H54 (cell line): ENCODE measurements around the gene NPM1.

ENCODE experiments used
- DNase-seq: peaks from one replicate; pipeline ENCODE4 v3.0.0; 2011; ENCODE audit warnings: low spot score, mixed read lengths; ENCODE audit not compliant: insufficient read length
- FAIRE-seq: peaks from 3 replicates; lab custom pipeline; 2011; peaks lifted over from hg19 to GRCh38; lab: Jason Lieb, UNC
- POLR2A ChIP-seq: IDR thresholded peaks from 2 replicates; pipeline ENCODE4 v1.6.1; 2011; ENCODE audit warnings: low read depth, mild to moderate bottlenecking, low read length

Gene NPM1

GRCh38 chr5:171422495-171422894, 34.8 kb downstream of the NPM1 start:
- DNase-seq (no peak), FAIRE-seq (no peak)
- no peak for TF ChIP-seq POLR2A

GRCh38 chr5:171422902-171423663, 35.4 kb downstream of the NPM1 start:
- FAIRE-seq (no peak), DNase-seq (no peak)
- no peak for TF ChIP-seq POLR2A

GRCh38 chr5:171424726-171425125, 37.1 kb downstream of the NPM1 start:
- DNase-seq (no peak), FAIRE-seq (no peak)
- no peak for TF ChIP-seq POLR2A

GRCh38 chr5:171425596-171426244, 38.1 kb downstream of the NPM1 start:
- TF ChIP-seq POLR2A: no peak

GRCh38 chr5:171426266-171426665, 38.6 kb downstream of the NPM1 start:
- FAIRE-seq: no peak
- no peak for TF ChIP-seq POLR2A
- DNase-seq: no peak

More at GRCh38 chr5:171425596-171426244, 38.1 kb downstream of the NPM1 start:
- FAIRE-seq (no peak), DNase-seq (no peak)

- DNase-seq: no peak
- no peak for FAIRE-seq
- no peak for TF ChIP-seq POLR2A
Measured at GRCh38 chr5:171426680-171427079, 39.0 kb downstream of the NPM1 start.

GRCh38 chr5:171427318-171428167, 39.9 kb downstream of the NPM1 start:
- TF ChIP-seq POLR2A: no peak
- FAIRE-seq (no peak), DNase-seq (no peak)

- no peak for TF ChIP-seq POLR2A
- no peak for DNase-seq
- FAIRE-seq: no peak
Measured at GRCh38 chr5:171428168-171428696, 40.6 kb downstream of the NPM1 start.

- no peak for FAIRE-seq
- no peak for DNase-seq
- no peak for TF ChIP-seq POLR2A
Measured at GRCh38 chr5:171428809-171429542, 41.3 kb downstream of the NPM1 start.

GRCh38 chr5:171429543-171429910, 41.9 kb downstream of the NPM1 start:
- DNase-seq (no peak), FAIRE-seq (no peak)
- TF ChIP-seq POLR2A: no peak

- FAIRE-seq (no peak), DNase-seq (no peak)
- TF ChIP-seq POLR2A: no peak
Measured at GRCh38 chr5:171431251-171431777, 43.7 kb downstream of the NPM1 start.

- DNase-seq (no peak), FAIRE-seq (no peak)
- TF ChIP-seq POLR2A: no peak
Measured at GRCh38 chr5:171432076-171432475, 44.4 kb downstream of the NPM1 start.
